COLO668 (cell line): Measurements from ENCODE around the gene ZFP57.

Experiments used
- DNase-seq: peaks from one replicate; lab custom pipeline; 2025; ENCODE audit not compliant: unreplicated experiment; lab: John Stamatoyannopoulos, UW

ZFP57 gene

GRCh38 chr6:29626948-29627754 is 53.8 kb downstream of the ZFP57 start:
- no peak for DNase-seq

GRCh38 chr6:29625337-29625930 is 55.5 kb downstream of the ZFP57 start:
- DNase-seq = no peak

GRCh38 chr6:29624520-29624961 is 56.4 kb downstream of the ZFP57 start:
- DNase-seq = no peak
